Measurements from ENCODE around the gene HSBP1L1. TPM values are rescaled to one million over a fixed set of nuclear protein-coding genes. Genes with fewer than 3 reads are reported as not detected.

The HSBP1L1 gene
- total RNA-seq, 1 donor from 2014 or later = 28.2 TPM

DNA sequence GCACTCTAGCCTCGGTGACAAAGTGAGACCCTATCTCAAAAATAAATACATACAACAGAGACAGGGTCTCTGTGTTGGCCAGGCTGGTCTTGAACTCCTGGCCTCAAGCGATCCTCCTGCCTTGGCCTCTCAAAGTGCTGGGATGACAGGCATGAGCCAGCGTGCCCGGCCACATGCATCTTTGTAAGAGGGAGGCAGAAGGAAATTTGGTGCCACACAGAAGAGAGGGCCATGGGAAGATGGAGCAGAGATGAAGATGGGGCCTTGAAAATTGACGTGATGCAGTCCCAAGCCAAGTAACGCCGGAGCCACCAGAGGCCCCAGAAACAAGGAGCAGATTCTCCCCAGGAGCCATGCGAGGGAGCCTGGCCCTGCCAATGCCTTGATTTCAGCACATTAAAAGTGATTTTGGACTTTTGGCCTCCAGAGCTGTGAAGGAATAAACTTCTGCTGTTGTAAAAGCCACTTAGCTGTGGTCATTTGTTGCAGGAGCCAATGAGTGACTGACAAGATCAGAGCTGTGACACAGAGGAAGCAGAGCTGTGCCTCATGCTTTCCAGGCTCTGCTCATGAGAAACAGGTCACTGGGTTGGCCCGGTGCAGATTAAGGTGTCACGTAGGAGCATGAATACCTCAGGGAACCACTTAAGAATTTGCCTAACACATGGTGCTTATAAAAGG lies 10.3 kb upstream of the HSBP1L1 start:
- H3K36me3 ChIP-seq (ENCODE audit: control insufficient read depth, insufficient read depth, low read length) = peaks cover 2% of the 10 kb centered on the region
- no peak for TF ChIP-seq CTCF (IDR thresholded peaks at IDR 0.05; ENCODE audit: insufficient read depth, low read length, severe bottlenecking)
- H3K4me3 ChIP-seq (ENCODE audit: low read depth, low read length) = no peak overlapping the region
- DNase-seq (ENCODE audit: low read depth) (peak; percentile 55), FAIRE-seq (peak; percentile 55)
- no peaks in the 10 kb centered on the region for H3K27me3 ChIP-seq (ENCODE audit: control insufficient read depth, insufficient read depth, low read length)

- H3K36me3 ChIP-seq (ENCODE audit: control insufficient read depth, insufficient read depth, low read length) = no peaks in the 10 kb centered on the region
- H3K4me3 ChIP-seq (ENCODE audit: low read depth, low read length) = no peak overlapping the region
- DNase-seq (ENCODE audit: low read depth) = peak; percentile 18
- H3K27me3 ChIP-seq (ENCODE audit: control insufficient read depth, insufficient read depth, low read length) = no peaks in the 10 kb centered on the region
- no peak for FAIRE-seq
- TF ChIP-seq CTCF (IDR thresholded peaks at IDR 0.05; ENCODE audit: insufficient read depth, low read length, severe bottlenecking) = no peak
Measured at GRCh38 chr18:79954791-79955190, 9.7 kb upstream of the HSBP1L1 start.

DNA sequence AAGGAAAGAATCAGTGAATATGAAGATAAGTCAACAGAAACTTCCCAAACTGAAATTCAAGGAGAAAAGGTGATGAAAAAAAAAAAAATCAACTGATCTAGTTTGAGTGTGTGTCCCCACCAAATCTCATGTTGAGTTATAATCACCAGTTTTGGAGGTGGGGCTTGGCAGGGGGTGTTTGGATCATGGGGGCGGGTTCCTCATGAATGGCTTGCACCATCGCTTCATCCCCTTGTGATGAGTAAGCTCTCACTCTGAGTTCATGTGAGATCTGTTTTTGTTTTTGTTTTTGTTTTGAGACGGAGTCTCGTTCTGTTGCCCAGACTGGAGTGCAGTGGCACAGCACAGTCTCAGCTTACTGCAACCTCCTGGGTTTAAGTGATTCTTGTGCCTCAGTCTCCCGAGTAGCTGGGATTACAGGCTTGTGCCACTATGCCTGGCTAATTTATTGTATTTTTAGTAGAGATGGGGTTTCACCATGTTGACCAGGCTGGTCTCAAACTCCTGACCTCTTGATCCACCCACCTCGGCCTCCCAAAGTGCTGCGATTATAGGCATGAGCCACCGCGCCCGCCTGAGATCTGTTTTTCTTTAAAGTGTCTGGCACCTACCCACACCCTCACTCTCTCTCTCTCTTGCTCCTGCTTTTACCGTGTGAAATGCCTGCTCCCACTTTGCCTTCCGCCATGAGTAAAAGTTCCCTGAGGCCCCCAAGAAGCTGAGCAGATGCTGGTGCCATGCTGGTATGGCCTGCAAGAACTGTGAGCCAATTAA lies 9.0 kb upstream of the HSBP1L1 start:
- no peak for DNase-seq (ENCODE audit: low read depth)

GRCh38 chr18:79956276-79956675 lies 8.2 kb upstream of the HSBP1L1 start:
- Histone ChIP-seq H3K36me3 (ENCODE audit: control insufficient read depth, insufficient read depth, low read length) (no peaks in the 10 kb centered on the region), H3K4me3 (ENCODE audit: low read depth, low read length) (no peak overlapping the region), H3K27me3 (ENCODE audit: control insufficient read depth, insufficient read depth, low read length) (no peaks in the 10 kb centered on the region)
- FAIRE-seq (no peak), DNase-seq (ENCODE audit: low read depth) (no peak)
- TF ChIP-seq CTCF (IDR thresholded peaks at IDR 0.05; ENCODE audit: insufficient read depth, low read length, severe bottlenecking) = no peak

More for the DNA sequence above, 9.0 kb upstream of the HSBP1L1 start:
- no peaks in the 10 kb centered on the region for H3K27me3 ChIP-seq (ENCODE audit: control insufficient read depth, insufficient read depth, low read length)
- no peak overlapping the region for H3K4me3 ChIP-seq (ENCODE audit: low read depth, low read length)
- no peaks in the 10 kb centered on the region for H3K36me3 ChIP-seq (ENCODE audit: control insufficient read depth, insufficient read depth, low read length)
- no peak for FAIRE-seq
- no peak for TF ChIP-seq CTCF (IDR thresholded peaks at IDR 0.05; ENCODE audit: insufficient read depth, low read length, severe bottlenecking)

DNA sequence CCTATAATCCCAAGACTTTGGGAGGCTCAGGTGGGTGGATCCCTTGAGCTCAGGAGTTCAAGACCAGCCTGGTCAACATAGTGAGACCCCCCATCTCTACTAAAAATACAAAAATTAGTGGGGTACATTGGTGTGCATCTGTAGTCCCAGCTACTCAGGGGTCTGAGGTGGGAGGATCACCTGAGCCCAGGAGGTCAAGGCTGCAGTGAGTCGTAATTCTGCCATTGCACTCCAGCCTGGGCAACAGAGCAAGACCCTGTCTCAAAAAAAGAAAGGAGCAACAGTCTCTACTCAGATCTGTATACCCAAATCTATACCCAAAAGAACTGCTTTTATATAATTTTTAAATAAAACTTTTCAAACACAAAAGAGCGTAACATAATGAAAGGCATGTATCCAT lies 5.5 kb upstream of the HSBP1L1 start:
- no peaks in the 10 kb centered on the region for H3K27me3 ChIP-seq (ENCODE audit: control insufficient read depth, insufficient read depth, low read length)
- DNase-seq (ENCODE audit: low read depth) (no peak), FAIRE-seq (no peak)
- no peaks in the 10 kb centered on the region for H3K36me3 ChIP-seq (ENCODE audit: control insufficient read depth, insufficient read depth, low read length)
- H3K4me3 ChIP-seq (ENCODE audit: low read depth, low read length) = no peak overlapping the region
- TF ChIP-seq CTCF (IDR thresholded peaks at IDR 0.05; ENCODE audit: insufficient read depth, low read length, severe bottlenecking) = no peak

Measured in bronchial epithelial cell (primary cell).